Activated gamma-delta T cell treated with Interleukin-2 at 50 U/mL for 16 hours (primary cell): ENCODE results near the gene ANKS1A.
A peak's percentile ranks its signal among the peaks of the same experiment; 100 is the strongest.
"Not testable (repeated sequence)": the region's sequence is repeated elsewhere in the genome, so short reads cannot be mapped to it uniquely, and the experiment has no call there.

ENCODE experiments used
- DNase-seq: peaks from one replicate; pipeline ENCODE4 v3.0.0-alpha.2; 2020

Gene ANKS1A

GRCh38 chr6:34964564-34964963 is 75.5 kb downstream of the ANKS1A start:
- DNase-seq = no peak

- no peak for DNase-seq
Observed at GRCh38 chr6:34967461-34967860, 78.4 kb downstream of the ANKS1A start.

GRCh38 chr6:34969662-34970265 is 80.7 kb downstream of the ANKS1A start:
- no peak for DNase-seq

- no peak for DNase-seq
Observed at GRCh38 chr6:34970488-34970887, 81.4 kb downstream of the ANKS1A start.

- DNase-seq = no peak
Observed at GRCh38 chr6:34970957-34971356, 81.9 kb downstream of the ANKS1A start.

GRCh38 chr6:34973547-34974248 is 84.6 kb downstream of the ANKS1A start:
- DNase-seq = no peak

- DNase-seq = no peak
Observed at GRCh38 chr6:34974249-34974642, 85.2 kb downstream of the ANKS1A start.

GRCh38 chr6:34976239-34976638 is 87.2 kb downstream of the ANKS1A start:
- no peak for DNase-seq

GRCh38 chr6:34979218-34979617 is 90.2 kb downstream of the ANKS1A start:
- no peak for DNase-seq

- DNase-seq = no peak
Observed at GRCh38 chr6:34979994-34980393, 90.9 kb downstream of the ANKS1A start.

- no peak for DNase-seq
Observed at GRCh38 chr6:34981366-34981765, 92.3 kb downstream of the ANKS1A start.

- no peak for DNase-seq
Observed at GRCh38 chr6:34981951-34982350, 92.9 kb downstream of the ANKS1A start.

GRCh38 chr6:34982424-34982852 is 93.4 kb downstream of the ANKS1A start:
- DNase-seq = no peak

- DNase-seq = no peak
Observed at GRCh38 chr6:34984416-34984815, 95.4 kb downstream of the ANKS1A start.

GRCh38 chr6:34985236-34985635 is 96.2 kb downstream of the ANKS1A start:
- no peak for DNase-seq

GRCh38 chr6:34986845-34987246 is 97.8 kb downstream of the ANKS1A start:
- DNase-seq = peak; percentile 51

- no peak for DNase-seq
Observed at GRCh38 chr6:34987506-34987905, 98.5 kb downstream of the ANKS1A start.

GRCh38 chr6:34990971-34991560 is 102.0 kb downstream of the ANKS1A start:
- no peak for DNase-seq

GRCh38 chr6:34992376-34992775 is 103.3 kb downstream of the ANKS1A start:
- DNase-seq = no peak

GRCh38 chr6:34993213-34993612 is 104.2 kb downstream of the ANKS1A start:
- DNase-seq = no peak

- DNase-seq = no peak
Observed at GRCh38 chr6:34994693-34995092, 105.6 kb downstream of the ANKS1A start.

- DNase-seq = not testable (repeated sequence)
Observed at GRCh38 chr6:34998417-34998816, 109.4 kb downstream of the ANKS1A start.

GRCh38 chr6:34999153-34999552 is 110.1 kb downstream of the ANKS1A start:
- not testable (repeated sequence) for DNase-seq

- not testable (repeated sequence) for DNase-seq
Observed at GRCh38 chr6:34999962-35000361, 110.9 kb downstream of the ANKS1A start.
